Suprapubic skin (tissue), 4 donors: Measurements from ENCODE around the gene CCDC68.

Source experiments
- EP300 ChIP-seq: sonication (generic); formaldehyde crosslinking; IDR thresholded peaks from one replicate; pipeline ENCODE4 v1.6.1; 2017; ENCODE audit warnings: antibody characterized with exemption
- POLR2A ChIP-seq, 2 donors: fragments of 450-650 bp; IDR thresholded peaks; one replicate each; pipeline ENCODE4 v1.6.1; 2017; ENCODE audit warnings: antibody characterized with exemption in 2 of 2, mild to moderate bottlenecking in 2 of 2, moderate library complexity in 2 of 2
- POLR2AphosphoS5 ChIP-seq, 3 donors: sonication (generic); formaldehyde crosslinking; IDR thresholded peaks; one replicate each; pipeline ENCODE4 v1.6.1; 2017; ENCODE audit warnings: antibody characterized with exemption in 3 of 3
- TF ChIP-seq, protein P1 (sequence below), 2 donors: fragments of 200-600 bp in 1 of 2; fragments of 450-650 bp in 1 of 2; sonication (generic) in 1 of 2; IDR thresholded peaks; one replicate each; pipeline ENCODE4 v1.5.1; 2016 to 2019; ENCODE audit warnings: antibody characterized with exemption in 2 of 2, mild to moderate bottlenecking in 1 of 2, moderate library complexity in 1 of 2

DNA sequence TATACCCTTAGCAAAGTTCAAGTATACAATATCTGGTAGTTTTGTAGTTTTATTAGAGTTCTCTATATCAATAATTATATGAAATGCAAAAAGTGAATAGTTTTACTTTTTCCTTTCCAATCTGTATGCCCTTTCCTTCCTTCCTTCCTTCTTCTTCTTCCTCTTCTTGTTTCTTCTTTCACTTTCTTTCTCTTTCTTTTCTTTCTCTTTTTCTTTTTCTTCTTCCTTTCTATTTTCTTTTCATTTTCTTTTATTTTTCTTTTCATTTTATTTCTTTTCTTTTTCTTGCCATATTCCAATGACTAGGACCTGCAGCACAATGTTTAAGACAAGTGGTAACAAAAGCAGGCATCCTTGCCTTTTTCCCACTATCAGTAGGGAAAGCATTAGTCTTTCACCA lies 59.8 kb downstream of the CCDC68 start:
- TF ChIP-seq POLR2AphosphoS5 (IDR thresholded peaks at IDR 0.05) (no peak), POLR2A (IDR thresholded peaks at IDR 0.05) (no peak), EP300 (no peak)
- TF ChIP-seq, protein P1, sequence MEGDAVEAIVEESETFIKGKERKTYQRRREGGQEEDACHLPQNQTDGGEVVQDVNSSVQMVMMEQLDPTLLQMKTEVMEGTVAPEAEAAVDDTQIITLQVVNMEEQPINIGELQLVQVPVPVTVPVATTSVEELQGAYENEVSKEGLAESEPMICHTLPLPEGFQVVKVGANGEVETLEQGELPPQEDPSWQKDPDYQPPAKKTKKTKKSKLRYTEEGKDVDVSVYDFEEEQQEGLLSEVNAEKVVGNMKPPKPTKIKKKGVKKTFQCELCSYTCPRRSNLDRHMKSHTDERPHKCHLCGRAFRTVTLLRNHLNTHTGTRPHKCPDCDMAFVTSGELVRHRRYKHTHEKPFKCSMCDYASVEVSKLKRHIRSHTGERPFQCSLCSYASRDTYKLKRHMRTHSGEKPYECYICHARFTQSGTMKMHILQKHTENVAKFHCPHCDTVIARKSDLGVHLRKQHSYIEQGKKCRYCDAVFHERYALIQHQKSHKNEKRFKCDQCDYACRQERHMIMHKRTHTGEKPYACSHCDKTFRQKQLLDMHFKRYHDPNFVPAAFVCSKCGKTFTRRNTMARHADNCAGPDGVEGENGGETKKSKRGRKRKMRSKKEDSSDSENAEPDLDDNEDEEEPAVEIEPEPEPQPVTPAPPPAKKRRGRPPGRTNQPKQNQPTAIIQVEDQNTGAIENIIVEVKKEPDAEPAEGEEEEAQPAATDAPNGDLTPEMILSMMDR (IDR thresholded peaks at IDR 0.05): no peak
